ENCODE measurements around the gene CST5.
A peak's percentile ranks its signal among the peaks of the same experiment; 100 is the strongest.
"Not testable (repeated sequence)": the region's sequence is repeated elsewhere in the genome, so short reads cannot be mapped to it uniquely, and the experiment has no call there.

The CST5 gene

GRCh38 chr20:23918896-23919295, 39.3 kb upstream of the CST5 start:
- TF ChIP-seq POLR2AphosphoS5 (IDR thresholded peaks at IDR 0.05; ENCODE audit: low read depth, low read length) = no peak
- TF ChIP-seq POLR2A (IDR thresholded peaks at IDR 0.05; ENCODE audit: low read depth, low read length) = no peak
- TF ChIP-seq TAF1 (IDR thresholded peaks at IDR 0.05; ENCODE audit: borderline replicate concordance, low read depth, low read length) = no peak
- FAIRE-seq (no peak), DNase-seq (ENCODE audit: insufficient read length) (no peak)

GRCh38 chr20:23918101-23918862, 38.7 kb upstream of the CST5 start:
- DNase-seq (ENCODE audit: insufficient read length) (no peak), FAIRE-seq (no peak)
- TF ChIP-seq POLR2AphosphoS5 (IDR thresholded peaks at IDR 0.05; ENCODE audit: low read depth, low read length) (no peak), POLR2A (IDR thresholded peaks at IDR 0.05; ENCODE audit: low read depth, low read length) (no peak), TAF1 (IDR thresholded peaks at IDR 0.05; ENCODE audit: borderline replicate concordance, low read depth, low read length) (no peak)

GRCh38 chr20:23917024-23917725, 37.6 kb upstream of the CST5 start:
- FAIRE-seq (no peak), DNase-seq (ENCODE audit: insufficient read length) (no peak)
- TF ChIP-seq POLR2A (IDR thresholded peaks at IDR 0.05; ENCODE audit: low read depth, low read length) (no peak), TAF1 (IDR thresholded peaks at IDR 0.05; ENCODE audit: borderline replicate concordance, low read depth, low read length) (no peak), POLR2AphosphoS5 (IDR thresholded peaks at IDR 0.05; ENCODE audit: low read depth, low read length) (no peak)

GRCh38 chr20:23915844-23916243, 36.3 kb upstream of the CST5 start:
- no peak for DNase-seq (ENCODE audit: insufficient read length)
- TF ChIP-seq POLR2A (IDR thresholded peaks at IDR 0.05; ENCODE audit: low read depth, low read length) (no peak), TAF1 (IDR thresholded peaks at IDR 0.05; ENCODE audit: borderline replicate concordance, low read depth, low read length) (no peak)
- no peak for FAIRE-seq

GRCh38 chr20:23914469-23914868, 34.9 kb upstream of the CST5 start:
- not testable (repeated sequence) for FAIRE-seq

GRCh38 chr20:23910210-23910609, 30.7 kb upstream of the CST5 start:
- no peak for TF ChIP-seq POLR2AphosphoS5 (IDR thresholded peaks at IDR 0.05; ENCODE audit: low read depth, low read length)
- TF ChIP-seq POLR2A (IDR thresholded peaks at IDR 0.05; ENCODE audit: low read depth, low read length) = no peak
- TF ChIP-seq TAF1 (IDR thresholded peaks at IDR 0.05; ENCODE audit: borderline replicate concordance, low read depth, low read length) = no peak
- DNase-seq (ENCODE audit: insufficient read length) (no peak), FAIRE-seq (no peak)

More at GRCh38 chr20:23914469-23914868, 34.9 kb upstream of the CST5 start:
- DNase-seq (ENCODE audit: insufficient read length) = not testable (repeated sequence)

GRCh38 chr20:23909390-23909789, 29.8 kb upstream of the CST5 start:
- no peak for TF ChIP-seq TAF1 (IDR thresholded peaks at IDR 0.05; ENCODE audit: borderline replicate concordance, low read depth, low read length)
- TF ChIP-seq POLR2AphosphoS5 (IDR thresholded peaks at IDR 0.05; ENCODE audit: low read depth, low read length) = no peak
- TF ChIP-seq POLR2A (IDR thresholded peaks at IDR 0.05; ENCODE audit: low read depth, low read length) = no peak
- no peak for FAIRE-seq
- DNase-seq (ENCODE audit: insufficient read length) = no peak

GRCh38 chr20:23907579-23907978, 28.0 kb upstream of the CST5 start:
- no peak for DNase-seq (ENCODE audit: insufficient read length)
- TF ChIP-seq POLR2AphosphoS5 (IDR thresholded peaks at IDR 0.05; ENCODE audit: low read depth, low read length) (no peak), POLR2A (IDR thresholded peaks at IDR 0.05; ENCODE audit: low read depth, low read length) (no peak), TAF1 (IDR thresholded peaks at IDR 0.05; ENCODE audit: borderline replicate concordance, low read depth, low read length) (no peak)
- FAIRE-seq = no peak

GRCh38 chr20:23902396-23902795, 22.8 kb upstream of the CST5 start:
- not testable (repeated sequence) for FAIRE-seq; DNase-seq (ENCODE audit: insufficient read length)

- not testable (repeated sequence) for DNase-seq (ENCODE audit: insufficient read length); FAIRE-seq
These were observed 11.3 kb upstream of the CST5 start for GRCh38 chr20:23890867-23891266.

GRCh38 chr20:23889775-23890187, 10.2 kb upstream of the CST5 start:
- FAIRE-seq (peak; percentile 66), DNase-seq (ENCODE audit: insufficient read length) (no peak)
- TF ChIP-seq POLR2AphosphoS5 (IDR thresholded peaks at IDR 0.05; ENCODE audit: low read depth, low read length) = no peak
- no peak for TF ChIP-seq POLR2A (IDR thresholded peaks at IDR 0.05; ENCODE audit: low read depth, low read length)
- no peak for TF ChIP-seq TAF1 (IDR thresholded peaks at IDR 0.05; ENCODE audit: borderline replicate concordance, low read depth, low read length)

GRCh38 chr20:23887856-23888255, 8.3 kb upstream of the CST5 start:
- DNase-seq (ENCODE audit: insufficient read length) = no peak
- FAIRE-seq = no peak
- TF ChIP-seq TAF1 (IDR thresholded peaks at IDR 0.05; ENCODE audit: borderline replicate concordance, low read depth, low read length) (no peak), POLR2A (IDR thresholded peaks at IDR 0.05; ENCODE audit: low read depth, low read length) (no peak), POLR2AphosphoS5 (IDR thresholded peaks at IDR 0.05; ENCODE audit: low read depth, low read length) (no peak)

Measured in GM12892 (cell line).